HG03442 (cell line): Measurements from ENCODE around the gene PLXNB1.
"Not testable (repeated sequence)": the region's sequence is repeated elsewhere in the genome, so short reads cannot be mapped to it uniquely, and the experiment has no call there.

Experiments
- ATAC-seq: cut with Tn5 transposase; IDR thresholded peaks from one replicate; pipeline ENCODE4 v1.9.1; 2021; ENCODE audit warnings: mild to moderate bottlenecking, moderate library complexity; ENCODE audit not compliant: unreplicated experiment

Gene PLXNB1

DNA sequence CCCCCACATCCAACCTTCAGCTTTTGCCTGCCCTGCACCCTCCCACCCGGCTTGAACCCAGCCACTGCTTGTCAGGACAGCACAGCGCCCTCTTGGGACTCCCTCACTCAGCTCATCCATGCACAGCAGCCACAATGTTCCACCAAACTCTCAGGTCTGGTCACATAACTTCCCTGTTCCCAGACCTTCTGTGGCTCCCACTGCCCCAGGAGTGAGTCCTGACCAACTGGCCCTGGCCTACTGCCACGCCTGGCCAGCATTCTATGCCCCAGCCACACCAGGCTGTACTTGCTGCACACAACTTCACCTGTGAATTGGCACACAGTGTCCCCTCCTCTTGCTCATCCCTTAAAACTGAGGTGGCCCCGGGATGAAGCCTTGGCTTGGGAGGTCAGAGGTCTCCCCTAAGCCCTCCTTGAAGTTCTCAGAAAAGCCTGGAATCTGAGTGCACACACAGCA is 21.0 kb downstream of the PLXNB1 start:
- ATAC-seq: no peak

DNA sequence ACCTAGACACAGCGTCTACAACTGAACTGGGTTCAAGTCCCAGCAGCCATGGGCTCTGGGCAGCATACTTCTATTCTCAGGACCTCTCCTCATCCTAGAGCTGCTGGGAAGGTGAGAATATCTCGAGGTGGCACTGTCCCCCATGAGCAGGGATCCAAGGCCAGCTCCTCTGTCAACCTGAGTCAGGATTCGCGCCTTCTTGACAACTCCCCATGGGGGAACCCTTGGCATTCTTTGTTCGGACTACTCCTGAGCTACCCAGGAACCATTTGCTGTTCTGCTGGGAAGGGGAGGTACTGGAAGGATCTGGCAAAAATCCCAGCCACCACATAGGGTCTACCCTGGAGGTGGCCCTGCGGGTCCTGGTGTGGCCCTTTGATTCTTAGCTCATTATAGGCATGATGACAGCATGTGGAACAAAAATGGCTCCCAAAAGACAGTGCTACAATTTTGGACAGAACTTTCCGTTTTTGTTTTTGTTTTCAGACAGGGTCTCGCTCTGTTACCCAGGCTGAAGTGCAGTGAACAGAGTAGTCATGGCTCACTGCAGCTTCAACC is 22.3 kb downstream of the PLXNB1 start:
- ATAC-seq: no peak

DNA sequence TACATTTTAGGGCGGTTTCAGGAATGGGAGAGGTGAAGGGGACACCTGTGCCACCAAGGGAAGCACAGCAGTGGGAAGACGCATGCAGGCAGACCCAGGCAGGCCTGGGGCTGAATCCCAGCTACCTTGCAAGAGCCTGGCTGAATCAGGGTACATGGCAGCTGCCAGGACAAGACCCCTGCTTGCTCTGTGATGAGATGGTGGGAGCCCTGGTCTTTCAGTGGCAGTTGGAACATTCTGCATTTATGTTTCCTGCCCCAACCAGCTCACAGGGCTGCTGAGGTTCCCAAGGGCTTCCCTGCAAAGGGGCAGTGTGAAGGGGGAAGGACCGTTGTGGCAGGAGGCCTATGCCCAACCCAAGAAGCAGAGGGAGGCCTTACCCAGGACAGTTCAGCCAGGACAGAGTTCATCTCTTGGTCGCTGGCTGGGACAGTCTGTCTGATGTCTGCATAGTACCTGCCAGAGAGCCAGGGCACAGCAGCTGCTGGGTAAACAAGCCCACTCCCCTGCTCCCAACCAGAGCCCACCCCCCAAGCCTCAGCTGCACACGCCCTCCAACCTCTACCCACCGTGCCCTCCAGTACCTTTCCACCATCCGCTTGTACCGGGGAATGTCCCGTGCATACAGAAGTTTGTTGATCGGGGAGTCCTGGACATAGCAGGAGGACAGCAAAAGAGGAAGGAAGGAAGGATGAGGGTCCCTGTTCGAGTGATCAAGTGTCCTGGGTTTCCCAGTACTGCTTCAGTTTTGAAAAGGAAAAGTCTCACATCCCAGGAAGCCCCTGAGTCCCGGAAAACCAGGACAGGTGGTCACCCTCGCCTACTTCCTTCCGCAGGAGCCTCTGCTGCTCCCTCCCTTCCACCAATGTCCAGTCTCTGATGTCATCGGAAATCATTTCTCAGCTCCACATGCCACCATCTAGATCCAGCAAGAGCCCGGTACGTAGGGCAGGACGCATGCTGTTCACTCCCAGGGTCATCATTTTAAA is 23.1 kb downstream of the PLXNB1 start:
- no peak for ATAC-seq

DNA sequence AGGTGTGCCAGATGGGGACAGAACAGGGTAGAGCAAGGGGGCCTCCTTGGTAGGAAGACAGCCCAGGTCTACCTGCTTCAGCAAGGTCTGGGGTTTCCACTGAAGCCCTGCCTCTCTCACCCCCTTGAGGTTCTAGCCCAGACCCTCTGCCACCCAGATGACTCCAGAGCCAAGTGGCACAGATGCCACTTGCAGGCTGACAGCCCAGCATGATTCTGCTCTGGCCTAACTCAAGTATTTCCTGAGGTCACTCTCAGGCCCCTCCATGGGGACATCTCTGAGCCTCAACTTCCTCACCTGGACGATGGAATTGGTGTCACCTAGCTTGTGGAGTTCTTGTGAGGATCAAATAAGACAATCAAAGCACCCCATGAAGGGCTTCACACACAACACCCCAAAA is 23.9 kb downstream of the PLXNB1 start:
- ATAC-seq: no peak

DNA sequence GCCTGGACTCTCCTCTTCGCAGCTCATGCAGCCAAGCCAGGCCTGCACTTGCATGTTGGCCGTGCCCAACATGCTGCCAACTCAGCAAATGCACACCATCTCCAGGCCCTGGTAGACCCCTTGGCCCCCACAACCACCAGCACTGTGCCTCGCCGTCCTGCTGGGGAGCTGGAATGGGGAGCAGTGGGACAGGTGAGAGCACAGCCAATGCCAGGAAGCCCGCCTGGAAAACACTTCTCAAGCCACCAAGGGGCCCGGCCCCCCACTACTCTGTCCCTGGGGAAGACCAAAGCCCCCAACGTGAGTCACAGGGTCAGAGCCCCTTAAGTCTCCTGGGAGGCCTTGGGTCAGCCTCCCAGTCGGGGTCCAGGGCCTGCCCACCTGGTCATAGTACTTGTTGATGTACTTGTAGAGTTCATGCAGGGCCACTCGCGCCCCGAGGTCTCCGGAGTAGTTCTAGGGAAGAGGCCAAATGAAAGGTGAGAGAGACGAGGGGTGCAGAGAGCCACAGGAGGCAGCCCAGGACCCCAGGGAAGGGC is 24.5 kb downstream of the PLXNB1 start:
- ATAC-seq: no peak

DNA sequence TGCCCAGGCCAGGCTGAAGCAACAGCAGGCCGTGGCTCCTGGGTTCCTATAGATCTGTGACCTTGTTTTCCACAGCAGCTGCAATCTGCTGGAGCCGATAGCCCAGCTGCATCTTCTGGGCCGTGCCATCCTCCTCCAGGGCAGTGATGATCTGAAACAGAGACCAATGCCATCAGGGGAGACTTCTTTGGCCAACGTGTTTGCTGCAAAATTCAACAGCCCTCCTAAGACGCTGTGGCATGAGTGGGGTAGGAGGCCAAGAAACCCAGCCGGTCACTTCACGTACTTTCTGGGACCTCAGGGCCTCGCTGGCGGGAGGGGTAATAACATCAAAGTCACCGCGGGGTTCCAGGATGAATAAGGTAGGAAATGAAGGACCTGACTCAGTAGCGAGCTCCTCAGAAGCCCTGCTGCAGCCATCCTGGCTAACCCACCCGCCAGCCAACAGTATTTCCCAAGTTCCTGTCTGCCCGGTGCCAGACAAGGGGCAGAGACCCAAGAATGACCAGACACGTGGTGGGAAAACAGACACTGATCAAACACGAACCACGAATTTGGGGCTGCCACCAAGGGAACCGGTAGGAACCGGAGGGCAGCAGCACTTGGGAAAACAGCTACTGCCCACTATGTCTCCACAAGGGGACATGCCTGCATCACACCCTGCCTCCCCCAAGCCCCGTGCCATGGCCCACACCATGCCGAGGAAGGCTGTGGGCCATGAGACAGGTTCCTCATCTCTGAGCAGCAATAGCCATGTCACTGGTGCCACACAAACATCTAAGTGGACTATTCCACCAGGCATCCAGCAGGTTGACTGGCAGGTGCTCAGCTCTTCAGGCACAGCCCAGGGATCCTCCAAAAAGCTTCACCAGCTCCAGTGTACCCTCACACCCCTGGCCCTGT is 25.2 kb downstream of the PLXNB1 start:
- no peak for ATAC-seq

DNA sequence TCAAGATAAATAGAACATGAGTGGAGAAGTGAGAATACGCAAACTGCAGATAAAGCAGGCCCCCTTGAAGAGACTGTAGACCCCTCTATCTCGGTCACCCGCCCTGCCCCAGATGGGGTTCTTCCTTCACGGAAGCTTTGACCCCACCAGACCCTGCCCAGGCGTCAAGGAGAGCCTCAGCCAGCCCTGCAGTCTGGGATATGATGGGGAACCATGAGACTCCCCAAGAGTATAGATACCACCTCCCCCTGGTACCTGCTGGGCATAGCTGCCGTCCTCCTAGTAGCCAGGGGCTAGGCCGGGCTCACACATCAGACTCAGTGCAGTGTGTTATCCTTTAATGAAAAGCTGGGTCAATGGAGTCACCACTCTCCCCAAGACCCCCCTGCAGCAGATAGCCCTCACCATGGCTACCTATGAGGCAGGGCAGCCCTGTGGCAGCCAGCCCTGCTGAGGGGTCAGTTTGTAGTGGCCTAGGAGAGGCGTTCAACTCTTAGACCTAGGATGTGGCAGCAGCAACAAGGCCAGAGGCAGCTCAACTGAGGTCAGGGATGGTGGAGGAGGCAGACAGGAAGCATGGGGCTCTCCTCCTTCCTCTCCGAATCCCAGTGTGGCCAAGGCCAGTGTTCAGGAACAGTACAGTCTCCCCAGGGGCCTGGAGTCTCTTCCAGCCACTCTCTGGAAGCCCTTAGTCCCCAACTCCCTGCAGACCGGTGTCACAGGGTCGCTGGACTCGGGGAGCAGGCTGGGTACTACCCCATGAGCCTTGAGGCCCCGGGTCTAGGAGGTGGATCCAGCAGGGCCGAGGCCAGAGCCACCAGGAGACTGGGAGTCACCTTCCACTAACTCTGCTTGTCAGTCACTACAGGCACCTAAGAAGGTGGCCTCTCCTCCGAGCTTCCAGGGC is 26.1 kb downstream of the PLXNB1 start:
- no peak for ATAC-seq

DNA sequence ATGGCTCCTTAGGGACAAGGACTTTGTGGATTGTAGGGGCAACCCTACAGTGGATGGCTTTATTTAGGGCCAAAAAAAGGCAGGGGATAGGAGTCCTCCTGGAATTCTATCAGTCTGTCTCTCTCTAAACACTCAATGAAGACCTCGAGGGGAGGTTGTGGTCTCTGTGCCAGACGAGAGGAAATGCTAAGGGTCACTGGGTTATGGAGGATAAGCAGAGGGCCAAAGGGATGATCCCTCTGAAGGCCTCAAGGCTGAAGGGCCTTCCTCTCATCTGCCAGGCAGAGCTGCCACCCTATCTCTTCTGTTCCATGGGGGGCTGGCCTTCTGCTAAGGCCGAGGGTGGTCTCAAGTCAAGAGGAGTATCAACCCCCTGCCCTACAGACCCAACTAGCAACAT is 27.0 kb downstream of the PLXNB1 start:
- no peak for ATAC-seq

DNA sequence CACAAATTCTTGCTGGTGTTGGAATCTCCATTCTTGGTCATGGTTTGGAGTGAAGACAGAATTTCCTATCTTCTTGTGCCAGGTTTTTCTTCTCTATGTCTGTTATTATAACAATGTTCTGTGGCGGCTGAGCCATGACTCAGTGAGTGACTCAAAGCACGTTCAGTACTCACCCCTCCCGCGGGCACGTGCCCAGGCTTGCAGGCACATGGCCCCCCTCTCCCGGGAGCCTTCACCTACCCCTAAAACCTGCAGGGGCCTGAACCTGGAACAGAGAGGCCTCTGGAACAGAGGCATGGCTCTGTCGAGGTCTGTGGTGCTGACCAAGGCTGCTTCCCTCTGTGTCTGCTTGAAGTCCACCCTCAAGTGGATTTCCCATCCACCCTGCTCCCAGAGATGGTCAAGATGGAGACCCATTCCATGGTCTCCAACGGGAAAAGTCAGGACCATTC is 27.6 kb downstream of the PLXNB1 start:
- ATAC-seq: no peak

DNA sequence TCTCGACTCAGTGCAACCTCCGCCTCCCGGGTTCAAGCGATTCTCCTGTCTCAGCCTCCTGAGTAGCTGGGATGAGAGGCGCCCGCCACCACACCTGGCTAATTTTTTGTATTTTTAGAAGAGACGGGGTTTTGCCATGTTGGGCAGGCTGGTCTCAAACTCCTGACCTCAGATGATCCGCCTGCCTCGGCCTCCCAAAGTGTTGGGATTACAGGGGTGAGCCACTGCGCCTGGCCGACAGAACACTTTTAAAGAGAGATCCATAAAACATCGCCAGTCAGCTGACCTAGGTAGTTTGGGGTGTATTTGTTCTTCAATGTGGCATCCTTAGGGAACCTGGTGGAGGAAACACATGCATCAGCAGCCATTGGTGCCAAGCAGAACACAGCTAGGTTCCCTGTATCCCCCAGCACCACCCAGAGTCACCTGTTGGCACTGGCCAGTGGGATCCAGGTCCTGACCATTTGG is 28.4 kb downstream of the PLXNB1 start:
- not testable (repeated sequence) for ATAC-seq

DNA sequence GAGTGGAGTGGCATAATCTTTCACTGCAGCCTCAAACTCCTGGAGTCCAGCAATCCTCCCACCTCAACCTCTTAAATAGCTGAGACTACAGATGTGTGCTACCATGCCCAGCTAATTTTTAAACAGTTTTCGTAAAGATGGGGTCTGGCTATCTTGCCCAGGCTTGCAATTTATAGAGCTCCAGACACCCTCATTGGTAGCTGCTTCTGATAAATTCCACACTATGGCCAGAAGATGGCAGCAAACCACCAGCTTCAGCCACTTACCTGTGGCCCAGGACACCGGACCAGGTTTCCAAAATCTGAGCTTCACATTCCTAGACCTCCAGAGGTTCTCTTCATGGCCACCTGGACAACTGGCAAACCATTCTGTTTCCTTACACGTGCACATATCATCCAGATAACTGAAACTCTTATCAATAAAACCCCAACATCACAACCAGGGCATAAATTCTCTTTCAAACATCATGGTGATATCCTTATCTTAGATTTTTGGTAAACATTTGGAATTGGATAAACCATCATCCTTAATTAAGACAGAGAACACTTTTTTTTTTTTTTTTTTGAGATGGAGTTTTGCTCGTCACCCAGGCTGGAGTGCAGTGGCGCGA is 29.0 kb downstream of the PLXNB1 start:
- no peak for ATAC-seq

DNA sequence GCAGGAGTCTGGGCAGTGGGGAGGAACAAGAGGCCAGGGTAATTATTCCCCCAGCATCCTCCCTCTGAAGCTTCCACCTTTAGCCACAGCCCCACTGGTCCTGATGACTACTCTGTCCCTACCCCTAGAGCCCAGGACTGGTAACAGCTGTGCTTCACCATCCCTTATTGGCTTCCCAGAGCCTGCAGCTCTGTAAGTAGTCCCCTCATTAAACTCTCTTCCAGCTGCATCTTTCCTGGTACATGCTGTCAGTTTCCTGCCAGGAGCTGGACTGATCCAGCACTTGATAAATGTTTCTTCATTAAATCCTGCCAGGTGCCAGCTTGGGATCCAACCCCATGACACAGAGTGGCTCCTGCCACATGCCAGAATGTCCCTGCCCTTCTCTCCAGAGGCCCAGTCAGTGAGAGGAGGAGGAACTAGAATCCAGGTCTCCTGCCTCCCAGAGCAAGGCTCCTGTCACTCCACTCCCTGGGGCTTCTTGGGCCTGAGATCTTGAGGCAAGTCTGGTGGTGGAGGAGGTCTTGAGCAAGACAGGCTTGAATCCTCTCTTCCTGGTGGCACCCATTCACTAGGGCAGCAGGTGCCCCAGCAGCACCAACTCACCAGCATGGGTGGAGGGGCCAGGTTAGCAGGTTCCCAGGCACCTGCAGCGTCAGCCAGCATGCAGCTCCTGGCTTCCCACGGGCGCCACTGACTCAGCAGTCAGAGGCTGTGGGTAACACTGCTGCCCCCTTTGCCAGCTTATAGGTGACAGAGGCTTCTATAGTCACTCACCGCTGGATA is 30.3 kb downstream of the PLXNB1 start:
- ATAC-seq: no peak

DNA sequence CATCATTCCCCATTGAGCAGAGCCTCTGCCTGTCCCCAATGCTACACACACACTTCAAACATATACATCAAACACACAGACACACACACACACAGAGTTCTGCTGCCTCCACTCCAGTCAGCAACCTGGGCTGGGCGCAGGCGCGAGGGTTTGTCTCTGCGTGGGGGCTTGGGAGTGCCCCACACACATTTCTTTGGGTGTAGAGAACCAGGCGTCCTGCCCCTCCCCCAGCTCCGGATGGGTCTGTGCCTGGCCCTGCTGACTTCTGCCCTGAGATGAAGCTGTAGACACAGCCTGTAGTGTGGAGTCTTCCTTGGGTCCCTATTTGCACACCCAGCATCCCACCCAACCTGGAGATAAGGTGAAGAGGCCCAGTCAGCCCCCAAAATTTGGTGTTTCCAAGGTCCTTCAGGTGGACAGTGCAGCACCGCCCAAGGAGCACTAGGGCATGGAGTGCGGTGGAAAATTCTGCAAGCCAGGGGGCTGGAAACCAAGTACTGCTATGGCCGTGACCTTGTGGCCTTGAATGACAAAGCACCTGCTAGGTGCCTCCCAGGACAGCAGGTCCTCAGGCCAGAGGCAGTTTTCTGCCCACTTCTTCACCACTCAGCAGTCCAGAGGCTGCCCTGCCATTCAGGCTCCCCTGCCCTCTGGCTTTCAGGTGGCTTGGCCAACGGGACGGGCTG is 31.0 kb downstream of the PLXNB1 start:
- ATAC-seq: no peak

DNA sequence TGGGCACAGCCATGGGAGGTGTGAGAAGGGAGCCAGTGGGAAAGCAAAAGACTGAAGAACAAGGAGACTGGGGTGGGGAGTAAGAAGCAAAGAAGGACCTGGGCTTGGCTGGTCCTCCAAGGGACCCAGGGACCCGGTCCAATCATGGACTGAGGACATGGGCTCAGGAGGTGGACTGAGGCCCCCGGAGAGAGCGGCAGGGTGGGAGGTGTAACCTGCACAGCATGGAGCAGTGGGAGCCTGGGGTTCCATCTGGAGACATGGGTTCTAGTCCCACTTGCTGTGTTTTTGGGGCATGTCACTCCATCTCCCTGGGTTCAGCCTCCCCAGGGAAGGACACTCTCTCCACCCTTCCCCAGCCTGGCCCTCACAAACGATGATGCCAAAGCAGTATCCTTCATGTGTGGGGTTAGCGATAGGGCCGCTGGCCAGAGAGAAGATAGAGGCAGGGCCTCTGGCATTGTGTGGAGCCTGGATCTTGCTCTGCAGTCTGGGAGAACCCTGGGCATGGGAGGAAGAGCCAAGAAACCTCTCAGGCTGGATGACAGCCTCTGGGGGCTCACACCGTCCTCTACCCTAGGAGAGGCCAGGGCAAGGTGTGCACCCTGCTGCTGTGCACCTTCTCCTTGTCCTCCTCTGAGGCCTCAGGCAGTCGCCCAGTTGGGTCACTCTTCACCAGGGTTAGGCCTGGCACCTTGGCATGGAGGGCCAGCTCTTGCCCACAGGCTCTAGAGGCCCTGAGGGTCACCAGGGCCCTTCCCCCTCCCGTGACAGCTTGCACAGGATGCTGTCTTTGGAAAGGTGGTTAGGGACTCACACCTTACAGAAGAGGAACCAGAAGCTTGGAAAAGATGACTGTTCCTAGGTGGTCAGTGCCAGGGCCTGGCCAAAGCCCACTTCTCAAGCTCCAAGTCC is 31.9 kb downstream of the PLXNB1 start:
- ATAC-seq: no peak

DNA sequence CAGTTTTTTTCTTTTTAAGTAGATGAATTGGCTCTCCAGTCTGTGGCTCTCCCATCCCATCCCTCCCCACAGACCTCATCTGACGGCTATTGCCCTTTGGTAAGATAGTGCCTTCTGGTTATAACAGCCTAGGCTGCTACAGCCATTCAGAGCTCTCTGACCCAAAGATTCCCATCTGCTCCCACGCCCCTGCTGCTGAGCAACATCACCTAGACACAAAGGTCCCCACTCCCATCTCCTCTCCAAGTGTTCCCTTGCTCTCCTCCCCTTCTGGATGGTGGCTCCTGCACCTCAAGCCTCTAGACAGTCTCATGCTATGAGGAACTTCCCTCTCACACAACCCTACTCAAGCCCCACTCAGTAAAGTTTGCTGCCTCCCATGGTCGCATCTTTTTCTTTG is 34.2 kb downstream of the PLXNB1 start:
- no peak for ATAC-seq

DNA sequence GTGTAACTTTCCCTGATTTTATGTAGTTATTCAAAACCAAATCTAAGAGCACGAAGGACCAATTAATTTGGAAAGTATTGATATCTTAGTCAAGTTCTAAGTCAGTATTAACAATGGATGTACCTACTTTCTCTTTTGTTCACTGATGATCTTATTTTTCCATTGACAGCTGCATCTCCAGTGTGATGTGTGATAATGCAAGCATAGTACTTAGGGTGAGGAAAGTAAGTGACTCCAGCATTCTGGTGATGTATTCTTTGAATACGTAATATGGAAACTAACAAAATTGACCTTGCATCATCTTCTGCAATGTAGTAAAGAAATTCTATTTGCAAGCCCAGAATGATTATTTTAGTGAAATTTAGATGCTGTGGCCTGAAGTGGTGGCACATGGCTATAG is 35.5 kb downstream of the PLXNB1 start:
- ATAC-seq: no peak

DNA sequence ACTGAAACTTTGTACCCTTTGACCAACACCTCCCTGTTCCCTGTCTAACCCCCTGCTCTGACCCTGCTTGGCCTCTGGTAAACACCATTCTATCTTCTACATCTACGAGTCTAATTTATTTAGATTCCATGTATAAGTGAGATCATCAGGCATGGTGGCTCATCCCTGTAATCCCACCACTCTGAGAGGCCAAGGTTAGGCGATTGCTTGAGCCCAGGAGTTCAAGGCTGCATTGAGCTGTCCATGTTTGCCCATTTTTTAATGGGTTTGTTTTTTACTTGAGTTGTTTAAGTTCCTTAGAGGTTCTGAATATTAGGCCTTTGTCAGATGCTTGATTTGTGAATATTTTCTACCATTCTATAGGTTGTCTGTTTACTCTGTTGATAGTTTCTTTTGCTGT is 40.9 kb downstream of the PLXNB1 start:
- ATAC-seq: no peak
